Activated naive CD8-positive, alpha-beta T cell treated with anti-CD3 and anti-CD28 coated beads, Interleukin-2, amount 10 ng/mL, durations not matched to agents 7 days and 5 days (primary cell): Measurements from ENCODE around the gene SBNO1. TPM values are rescaled to one million over a fixed set of nuclear protein-coding genes. Genes with fewer than 3 reads are reported as not detected.
"Not testable (repeated sequence)": the region's sequence is repeated elsewhere in the genome, so short reads cannot be mapped to it uniquely, and the experiment has no call there.

Experiments
- ATAC-seq: fragments of 150-1000 bp; cut with Tn5 transposase; one replicate; pipeline ENCODE4 v1.10.0; 2021; ENCODE audit warnings: low read depth, moderate library complexity
- POLR2A ChIA-PET: fragments of 350-600 bp; sonication (Branson Sonifier 250); formaldehyde crosslinking; loops from one replicate; lab custom pipeline; 2021; ENCODE audit warnings: antibody characterized with exemption; lab: Charles Lee
- DNase-seq: peaks from one replicate; pipeline ENCODE4 v3.0.0; 2021
- H3K27ac Mint-ChIP-seq: one replicate; pipeline ENCODE4 v1.8.0; 2022; ENCODE audit warnings: mild to moderate bottlenecking, mixed read lengths
- H3K27me3 Mint-ChIP-seq: one replicate; pipeline ENCODE4 v1.8.0; 2022; ENCODE audit warnings: mild to moderate bottlenecking, moderate library complexity, mixed read lengths
- H3K36me3 Mint-ChIP-seq: one replicate; pipeline ENCODE4 v1.8.0; 2021; ENCODE audit warnings: mild to moderate bottlenecking, mixed read lengths
- H3K4me1 Mint-ChIP-seq: one replicate; pipeline ENCODE4 v1.8.0; 2021; ENCODE audit warnings: mixed read lengths
- H3K4me3 Mint-ChIP-seq: one replicate; pipeline ENCODE4 v1.8.0; 2022; ENCODE audit warnings: mild to moderate bottlenecking, moderate library complexity, mixed read lengths
- H3K9me3 Mint-ChIP-seq: one replicate; pipeline ENCODE4 v1.8.0; 2021; ENCODE audit warnings: mixed read lengths
- total RNA-seq, 2 experiments: library from RNA; stranded (reverse); gene quantifications; one replicate each; pipeline ENCODE4 v1.2.3, GENCODE V29; 2021

The SBNO1 gene
- total RNA-seq, 2 experiments from 2014 or later, result 40.7 to 41.1 TPM

GRCh38 chr12:123358035-123358434 lies 6.6 kb downstream of the SBNO1 start:
- POLR2A ChIA-PET, result no interaction called here
- no peak for DNase-seq
- H3K27ac Mint-ChIP-seq, result no peak overlapping the region
- H3K4me1 Mint-ChIP-seq, result peaks cover 21% of the 10 kb centered on the region
- H3K27me3 Mint-ChIP-seq, result no peaks in the 10 kb centered on the region
- H3K9me3 Mint-ChIP-seq, result no peaks in the 10 kb centered on the region
- no peak overlapping the region for H3K4me3 Mint-ChIP-seq
- H3K36me3 Mint-ChIP-seq, result peaks cover 7% of the 10 kb centered on the region
- ATAC-seq, result no peak

- peaks cover 24% of the 10 kb centered on the region for H3K4me1 Mint-ChIP-seq
- H3K27ac Mint-ChIP-seq, result no peak overlapping the region
- no peak for ATAC-seq
- POLR2A ChIA-PET, result interaction anchor here (0.7 to 1.8 kb wide), 2 partner anchors 9 to 28 kb away, joined by 3 to 4 read pairs; partner anchors contain the start of gene KMT5A
- H3K9me3 Mint-ChIP-seq, result no peaks in the 10 kb centered on the region
- peaks cover 15% of the 10 kb centered on the region for H3K36me3 Mint-ChIP-seq
- H3K4me3 Mint-ChIP-seq, result no peak overlapping the region
- no peak for DNase-seq
- no peaks in the 10 kb centered on the region for H3K27me3 Mint-ChIP-seq
These were observed 8.4 kb downstream of the SBNO1 start for GRCh38 chr12:123356159-123356670.

DNA sequence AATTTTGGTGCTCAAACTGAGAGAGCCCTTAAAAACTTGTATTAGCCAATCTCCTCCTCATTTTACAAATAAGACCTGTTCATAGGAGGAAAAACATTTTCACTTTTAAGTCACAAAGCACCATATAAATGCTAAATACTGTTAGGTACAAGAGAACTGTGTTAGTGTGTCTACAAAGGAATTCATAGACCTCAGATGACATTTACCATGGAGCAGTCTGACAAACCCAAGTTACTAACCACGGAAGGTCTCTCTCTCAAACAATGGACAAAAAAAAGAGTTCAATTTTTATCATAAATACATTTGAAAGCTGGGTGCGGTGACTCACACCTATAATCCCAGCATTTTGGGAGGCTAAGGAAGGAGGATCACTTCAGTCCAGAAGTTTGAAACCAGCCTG lies 10.0 kb downstream of the SBNO1 start:
- Mint-ChIP-seq H3K27ac (no peak overlapping the region), H3K9me3 (no peaks in the 10 kb centered on the region), H3K4me1 (peaks cover 27% of the 10 kb centered on the region), H3K36me3 (peaks cover 17% of the 10 kb centered on the region), H3K4me3 (no peak overlapping the region), H3K27me3 (no peaks in the 10 kb centered on the region)
- DNase-seq (no peak), ATAC-seq (no peak)
- POLR2A ChIA-PET, result no interaction called here

DNA sequence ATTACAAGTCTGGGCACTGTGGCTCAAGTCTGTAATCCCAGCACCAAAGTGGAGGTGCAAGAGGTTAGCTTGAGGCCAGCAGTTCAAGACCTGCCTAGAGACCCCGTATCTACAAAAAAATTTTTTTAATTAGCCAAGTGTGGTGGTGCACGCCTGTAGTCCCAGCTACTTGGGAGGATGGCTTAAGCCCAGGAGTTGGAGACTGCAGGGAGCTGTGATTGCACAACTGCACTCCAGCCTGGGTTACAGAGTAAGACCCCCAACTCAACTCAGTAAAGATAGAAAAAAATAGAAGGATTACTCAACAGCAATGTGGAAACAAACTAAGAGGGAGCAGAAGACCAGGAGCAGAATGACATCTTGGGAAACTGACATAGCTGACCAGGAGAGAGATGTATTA lies 13.3 kb downstream of the SBNO1 start:
- ATAC-seq (no peak), DNase-seq (no peak)
- H3K27ac Mint-ChIP-seq, result no peak overlapping the region
- no peaks in the 10 kb centered on the region for H3K9me3 Mint-ChIP-seq
- peaks cover 20% of the 10 kb centered on the region for H3K4me1 Mint-ChIP-seq
- H3K36me3 Mint-ChIP-seq, result peaks cover 19% of the 10 kb centered on the region
- H3K4me3 Mint-ChIP-seq, result no peak overlapping the region
- POLR2A ChIA-PET, result interaction anchor here (0.5 to 2.1 kb wide), 2 partner anchors 8 to 14 kb away, joined by 3 to 7 read pairs; partner anchors contain the start of gene SBNO1
- H3K27me3 Mint-ChIP-seq, result no peaks in the 10 kb centered on the region

DNA sequence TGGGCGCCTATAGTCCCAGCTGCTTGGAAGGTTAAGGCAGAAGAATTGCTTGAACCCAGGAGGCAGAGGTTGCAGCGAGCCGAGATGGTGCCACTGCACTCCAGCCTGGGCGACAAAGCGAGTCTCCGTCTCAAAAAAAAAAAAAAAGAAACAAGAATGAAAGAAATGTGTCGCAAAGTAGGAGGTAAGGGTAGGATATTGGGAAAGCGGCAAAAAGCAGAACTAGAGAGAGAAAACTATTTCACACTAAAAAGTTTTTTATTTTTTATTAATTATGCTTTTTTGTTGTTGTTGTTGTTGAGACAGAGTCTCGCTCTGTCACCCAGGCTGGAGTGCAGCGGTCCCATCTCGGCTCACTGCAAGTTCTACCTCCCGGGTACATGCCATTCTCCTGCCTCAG lies 17.7 kb downstream of the SBNO1 start:
- DNase-seq, result no peak
- no peak overlapping the region for H3K4me3 Mint-ChIP-seq
- POLR2A ChIA-PET, result no interaction called here

GRCh38 chr12:123344086-123344485 lies 20.6 kb downstream of the SBNO1 start:
- POLR2A ChIA-PET, result interaction anchor here (0.7 kb wide), 1 partner anchor 7 kb away, joined by 3 read pairs; no protein-coding TSS in a partner anchor
- H3K4me3 Mint-ChIP-seq, result no peak overlapping the region
- no peaks in the 10 kb centered on the region for H3K27me3 Mint-ChIP-seq
- H3K27ac Mint-ChIP-seq, result no peak overlapping the region
- ATAC-seq (no peak), DNase-seq (no peak)
- peaks cover 22% of the 10 kb centered on the region for H3K36me3 Mint-ChIP-seq
- H3K9me3 Mint-ChIP-seq, result no peaks in the 10 kb centered on the region
- no peaks in the 10 kb centered on the region for H3K4me1 Mint-ChIP-seq

More for the DNA sequence above, 17.7 kb downstream of the SBNO1 start:
- H3K27ac Mint-ChIP-seq, result no peak overlapping the region
- ATAC-seq, result no peak
- no peaks in the 10 kb centered on the region for H3K9me3 Mint-ChIP-seq
- peaks cover 3% of the 10 kb centered on the region for H3K4me1 Mint-ChIP-seq
- no peaks in the 10 kb centered on the region for H3K27me3 Mint-ChIP-seq
- peaks cover 23% of the 10 kb centered on the region for H3K36me3 Mint-ChIP-seq

DNA sequence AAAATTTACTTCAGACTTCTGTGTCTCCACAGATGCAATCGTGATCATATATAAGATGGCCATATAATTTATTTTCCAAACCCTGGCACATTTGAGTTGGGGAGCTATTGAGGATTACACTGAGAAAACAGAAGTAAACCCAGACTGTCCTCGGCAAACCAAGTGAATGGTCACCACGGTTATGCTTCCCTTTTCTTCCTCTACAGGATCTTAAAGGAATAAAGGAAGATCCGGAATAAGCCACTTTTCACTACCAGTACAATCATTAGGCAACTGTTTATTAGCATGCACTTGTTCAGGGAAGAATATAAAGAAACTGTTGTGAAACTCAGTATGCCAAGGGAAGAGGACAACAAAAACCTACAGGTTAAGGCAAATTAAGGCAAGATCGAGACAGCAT lies 27.6 kb downstream of the SBNO1 start:
- no peak overlapping the region for H3K27ac Mint-ChIP-seq
- no peak for ATAC-seq

DNA sequence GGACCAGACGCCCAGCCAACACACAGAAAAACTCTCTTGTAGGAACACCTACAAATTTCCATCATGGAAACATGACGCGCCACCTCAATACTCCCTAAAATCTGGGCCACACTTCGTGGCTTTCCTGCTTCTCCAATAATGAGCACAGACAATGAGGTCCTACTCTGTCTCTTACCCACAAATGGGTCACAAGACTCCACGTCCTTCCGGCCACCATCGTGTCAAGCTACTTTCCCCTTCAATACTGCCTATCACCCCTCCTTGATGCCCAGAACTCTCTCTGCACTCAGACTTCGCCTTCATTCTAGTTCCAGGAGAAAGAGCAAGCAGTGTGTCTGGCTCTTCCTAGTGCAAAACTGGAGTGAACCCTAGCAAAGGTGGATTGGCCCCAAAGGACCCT lies 28.1 kb downstream of the SBNO1 start:
- POLR2A ChIA-PET, result no interaction called here
- Mint-ChIP-seq H3K27ac (no peak overlapping the region), H3K9me3 (no peaks in the 10 kb centered on the region), H3K27me3 (no peaks in the 10 kb centered on the region), H3K4me3 (no peak overlapping the region), H3K36me3 (peaks cover 16% of the 10 kb centered on the region), H3K4me1 (peaks cover 11% of the 10 kb centered on the region)
- DNase-seq (no peak), ATAC-seq (no peak)

More for the DNA sequence above, 27.6 kb downstream of the SBNO1 start:
- Mint-ChIP-seq H3K9me3 (no peaks in the 10 kb centered on the region), H3K4me3 (no peak overlapping the region), H3K36me3 (peaks cover 14% of the 10 kb centered on the region), H3K4me1 (peaks cover 11% of the 10 kb centered on the region), H3K27me3 (no peaks in the 10 kb centered on the region)
- no peak for DNase-seq
- POLR2A ChIA-PET, result no interaction called here

DNA sequence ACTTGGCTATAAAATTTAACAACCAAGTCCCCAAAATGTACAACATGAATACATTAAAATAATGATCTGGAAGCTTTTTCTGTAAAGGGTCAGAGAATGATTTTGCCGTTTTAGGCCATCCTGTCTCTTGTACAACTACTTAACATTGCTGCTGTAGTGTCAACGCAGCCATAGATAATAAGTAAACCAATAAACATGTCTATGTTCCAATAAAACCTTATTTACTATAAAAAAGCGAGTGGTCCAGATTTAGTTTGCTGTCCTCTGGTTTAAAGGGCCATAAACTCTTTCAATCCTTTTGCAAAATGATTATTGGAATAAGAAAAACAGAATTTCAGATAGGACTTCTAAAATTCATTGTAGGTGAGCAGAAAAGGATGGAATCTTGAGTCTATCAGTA lies 29.2 kb downstream of the SBNO1 start:
- Mint-ChIP-seq H3K9me3 (no peaks in the 10 kb centered on the region), H3K4me3 (no peak overlapping the region), H3K27me3 (no peaks in the 10 kb centered on the region), H3K27ac (no peak overlapping the region), H3K4me1 (peaks cover 11% of the 10 kb centered on the region), H3K36me3 (peaks cover 16% of the 10 kb centered on the region)
- POLR2A ChIA-PET, result no interaction called here
- no peak for ATAC-seq
- no peak for DNase-seq

DNA sequence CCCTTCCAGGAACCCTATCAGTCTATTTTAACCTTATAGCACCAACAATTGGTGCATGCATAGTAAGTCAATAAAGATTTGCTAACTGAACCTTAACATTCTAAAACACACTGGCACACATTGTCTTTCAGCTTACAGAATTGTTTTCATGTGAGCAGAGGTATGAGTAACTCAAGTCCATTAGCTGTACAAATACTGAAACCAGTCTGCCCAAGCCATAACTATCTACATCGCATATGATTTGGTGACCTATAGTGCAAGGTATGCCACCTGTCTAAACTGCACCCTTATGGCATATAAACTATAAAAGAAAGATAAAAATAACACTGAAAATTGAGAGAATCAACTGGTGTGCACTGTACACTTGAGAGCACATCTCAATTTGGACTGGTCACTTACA lies 34.8 kb downstream of the SBNO1 start:
- no peak for DNase-seq
- Mint-ChIP-seq H3K4me3 (no peak overlapping the region), H3K4me1 (no peaks in the 10 kb centered on the region), H3K36me3 (peaks cover 19% of the 10 kb centered on the region), H3K9me3 (no peaks in the 10 kb centered on the region), H3K27ac (no peak overlapping the region), H3K27me3 (no peaks in the 10 kb centered on the region)
- ATAC-seq, result no peak
- POLR2A ChIA-PET, result no interaction called here

GRCh38 chr12:123319826-123320225 lies 44.8 kb downstream of the SBNO1 start:
- Mint-ChIP-seq H3K36me3 (peaks cover 28% of the 10 kb centered on the region), H3K27ac (no peak overlapping the region)
- POLR2A ChIA-PET, result no interaction called here

GRCh38 chr12:123319273-123319672 lies 45.4 kb downstream of the SBNO1 start:
- POLR2A ChIA-PET, result no interaction called here
- Mint-ChIP-seq H3K27me3 (no peaks in the 10 kb centered on the region), H3K9me3 (no peaks in the 10 kb centered on the region), H3K4me3 (no peak overlapping the region), H3K36me3 (peaks cover 28% of the 10 kb centered on the region), H3K27ac (no peak overlapping the region), H3K4me1 (no peaks in the 10 kb centered on the region)
- DNase-seq (no peak), ATAC-seq (no peak)

More at GRCh38 chr12:123319826-123320225, 44.8 kb downstream of the SBNO1 start:
- H3K4me1 Mint-ChIP-seq, result no peaks in the 10 kb centered on the region
- H3K4me3 Mint-ChIP-seq, result no peak overlapping the region
- no peaks in the 10 kb centered on the region for H3K9me3 Mint-ChIP-seq
- DNase-seq (no peak), ATAC-seq (no peak)
- H3K27me3 Mint-ChIP-seq, result no peaks in the 10 kb centered on the region

DNA sequence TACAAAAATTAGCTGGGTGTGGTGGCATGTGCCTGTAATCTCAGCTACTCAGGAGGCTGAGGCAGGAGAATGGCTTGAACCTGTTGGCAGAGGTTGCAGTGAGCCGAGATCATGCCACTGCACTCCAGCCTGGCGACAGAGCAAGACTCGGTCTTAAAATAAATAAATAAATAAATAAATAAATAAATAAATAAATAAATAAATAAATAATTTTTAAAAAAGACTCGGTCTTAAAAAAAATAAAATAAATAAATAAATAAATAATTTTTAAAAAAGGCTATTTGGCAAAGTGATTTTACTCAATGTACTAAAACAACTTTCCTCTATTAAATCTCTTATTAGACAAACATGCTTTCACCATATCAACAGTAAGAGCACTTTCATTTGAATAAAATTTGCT lies 51.6 kb downstream of the SBNO1 start:
- H3K27me3 Mint-ChIP-seq, H3K9me3 Mint-ChIP-seq, ATAC-seq, H3K27ac Mint-ChIP-seq, POLR2A ChIA-PET, H3K4me1 Mint-ChIP-seq, H3K4me3 Mint-ChIP-seq, DNase-seq: not testable (repeated sequence)
- H3K36me3 Mint-ChIP-seq, result peaks cover 26% of the 10 kb centered on the region

- no peaks in the 10 kb centered on the region for H3K4me1 Mint-ChIP-seq
- no peak overlapping the region for H3K27ac Mint-ChIP-seq
- no peak overlapping the region for H3K4me3 Mint-ChIP-seq
- ATAC-seq, result no peak
- POLR2A ChIA-PET, result interaction anchor here (0.9 kb wide), 1 partner anchor 73 kb away, joined by 3 read pairs; the partner anchor contains the start of genes MPHOSPH9 and MTRFR
- DNase-seq, result no peak
- no peaks in the 10 kb centered on the region for H3K27me3 Mint-ChIP-seq
- H3K9me3 Mint-ChIP-seq, result no peaks in the 10 kb centered on the region
- peaks cover 21% of the 10 kb centered on the region for H3K36me3 Mint-ChIP-seq
These were observed 58.4 kb downstream of the SBNO1 start for GRCh38 chr12:123306200-123306599.
